T-helper 22 cell (primary cell): Measurements from ENCODE around the gene BCL2L15.

Experiments
- DNase-seq: peaks from one replicate; pipeline ENCODE4 v3.0.0-alpha.2; 2020; ENCODE audit warnings: low read depth

BCL2L15 gene

GRCh38 chr1:113887402-113888175 lies at the start of gene BCL2L15:
Gene BCL2L15 (minus strand): TSS chr1:113887581. CDS start chr1:113887375, 206 bp downstream.
- no peak for DNase-seq

GRCh38 chr1:113937146-113937545 lies 49.8 kb upstream of the BCL2L15 start:
- DNase-seq, result no peak

DNA sequence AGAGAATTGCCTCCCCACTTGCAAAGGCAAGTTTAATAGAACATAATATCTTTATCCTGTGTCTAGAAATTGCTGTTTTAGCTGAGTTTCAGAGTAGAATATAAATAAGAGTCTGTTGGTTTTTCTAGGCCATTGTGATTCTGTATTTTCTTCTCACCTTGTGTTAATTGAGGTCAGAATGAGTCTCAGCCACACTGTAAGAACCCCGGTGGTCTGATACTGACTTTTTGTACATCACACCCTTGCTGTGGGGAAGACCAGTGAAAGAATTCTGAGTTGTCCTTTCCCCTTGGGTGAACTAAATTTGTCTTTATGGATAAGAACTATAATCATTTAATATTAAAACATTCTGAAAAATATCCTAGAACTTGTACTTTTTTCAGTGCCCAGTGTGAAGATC lies 48.6 kb upstream of the BCL2L15 start:
- DNase-seq, result no peak

- DNase-seq, result no peak
These were observed 47.8 kb upstream of the BCL2L15 start for GRCh38 chr1:113935176-113935575.

DNA sequence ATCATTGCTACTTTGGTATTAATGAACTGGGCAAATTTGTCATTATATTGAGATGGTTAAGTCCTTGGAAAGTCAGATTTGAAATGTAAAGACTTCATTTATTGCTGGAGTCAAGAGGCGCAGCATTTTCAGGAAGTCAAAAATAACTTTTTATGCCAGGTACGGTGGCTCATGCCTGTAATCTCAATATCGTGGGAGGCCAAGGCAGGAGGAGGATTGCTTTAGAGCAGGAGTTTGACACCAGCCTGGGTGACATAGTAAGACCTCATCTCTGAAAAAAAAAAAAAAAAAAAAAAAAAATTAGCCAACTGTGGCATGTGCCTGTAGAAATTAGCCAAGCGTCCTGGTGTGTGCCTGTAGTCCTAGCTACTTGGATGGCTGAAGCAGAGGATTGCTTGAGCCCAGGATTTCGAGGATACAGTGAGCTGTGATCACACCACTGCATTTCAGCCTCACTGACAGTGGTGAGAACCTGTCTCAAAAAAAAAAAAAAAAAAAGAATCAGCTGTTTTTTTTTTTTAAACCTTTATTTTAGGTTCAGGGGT lies 47.2 kb upstream of the BCL2L15 start:
- DNase-seq, result no peak

DNA sequence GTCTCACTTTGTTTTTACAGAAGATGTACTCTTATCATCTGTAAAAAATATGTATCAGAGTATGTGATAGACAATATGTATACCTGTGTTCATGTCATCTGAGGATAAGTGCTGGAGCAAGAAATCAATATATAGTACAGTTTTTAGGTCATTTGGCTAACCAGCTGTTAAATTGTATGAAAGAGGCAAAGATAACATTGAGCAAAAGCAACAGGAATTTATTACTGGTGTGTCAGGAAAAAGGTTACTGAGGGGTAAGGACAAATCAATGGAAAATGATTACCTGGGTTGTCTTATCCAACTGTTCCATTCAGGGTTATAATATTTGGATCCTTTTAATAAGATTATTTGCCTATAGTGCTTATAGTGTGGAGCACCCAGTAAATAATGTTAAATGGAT lies 46.6 kb upstream of the BCL2L15 start:
- no peak for DNase-seq

DNA sequence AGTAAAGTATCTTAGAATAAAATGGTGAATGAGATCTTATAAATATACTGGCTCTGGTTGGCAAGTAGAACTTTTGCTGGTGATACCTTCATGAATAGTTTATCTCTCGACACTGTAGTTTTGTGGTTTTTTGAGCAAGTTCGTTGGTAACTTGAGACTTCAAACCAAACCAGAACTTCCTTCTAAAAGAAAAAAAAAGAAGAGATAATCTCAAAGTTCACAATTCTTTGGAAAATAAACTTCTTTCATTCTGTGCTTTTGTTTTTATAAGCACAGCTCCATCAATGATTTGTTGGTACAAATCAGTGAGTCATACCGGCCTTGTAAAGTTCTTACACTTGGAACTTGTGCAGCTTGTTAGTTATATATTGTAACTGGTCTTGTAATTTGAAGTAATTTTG lies 44.1 kb upstream of the BCL2L15 start:
- no peak for DNase-seq

GRCh38 chr1:113930499-113931161 lies 43.2 kb upstream of the BCL2L15 start:
- DNase-seq, result peak; percentile 82

DNA sequence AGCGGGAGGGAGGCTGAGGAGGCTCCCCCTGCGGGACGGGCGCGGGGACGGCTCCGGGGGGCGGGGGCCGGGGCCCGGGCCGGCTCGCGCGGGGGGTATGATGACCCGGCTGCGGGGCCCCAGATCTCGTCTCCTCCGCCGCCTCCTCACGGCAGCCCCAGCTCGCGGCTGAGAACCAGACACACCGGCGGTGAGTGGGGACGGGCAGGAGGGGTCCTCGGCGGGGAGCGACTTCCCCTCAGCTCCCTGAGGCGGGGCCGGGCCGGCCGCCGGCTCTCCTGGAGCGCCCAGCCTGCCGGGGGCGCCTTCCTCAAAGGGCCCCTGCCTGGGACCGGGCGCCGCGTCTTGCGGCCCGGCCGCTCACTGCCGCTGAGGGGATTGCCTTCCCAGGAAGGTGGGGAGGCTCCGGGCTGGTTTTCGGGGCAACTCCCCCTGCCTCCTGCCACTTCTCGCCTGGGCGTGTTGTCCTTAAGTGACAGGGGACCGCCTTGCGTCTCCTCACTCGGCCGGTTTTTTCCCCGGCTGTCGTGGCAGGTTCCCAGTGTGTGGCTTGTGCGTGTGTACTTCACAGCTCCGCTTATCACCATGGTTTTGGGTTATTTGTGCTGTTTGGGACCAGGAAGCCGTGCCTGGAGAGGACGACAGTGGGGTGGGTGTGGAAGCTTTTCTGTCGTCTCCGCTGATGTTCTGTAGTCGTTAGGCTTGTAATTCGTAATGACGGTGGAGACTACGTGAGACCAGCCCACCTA lies 42.5 kb upstream of the BCL2L15 start:
- peak; percentile 74 for DNase-seq

DNA sequence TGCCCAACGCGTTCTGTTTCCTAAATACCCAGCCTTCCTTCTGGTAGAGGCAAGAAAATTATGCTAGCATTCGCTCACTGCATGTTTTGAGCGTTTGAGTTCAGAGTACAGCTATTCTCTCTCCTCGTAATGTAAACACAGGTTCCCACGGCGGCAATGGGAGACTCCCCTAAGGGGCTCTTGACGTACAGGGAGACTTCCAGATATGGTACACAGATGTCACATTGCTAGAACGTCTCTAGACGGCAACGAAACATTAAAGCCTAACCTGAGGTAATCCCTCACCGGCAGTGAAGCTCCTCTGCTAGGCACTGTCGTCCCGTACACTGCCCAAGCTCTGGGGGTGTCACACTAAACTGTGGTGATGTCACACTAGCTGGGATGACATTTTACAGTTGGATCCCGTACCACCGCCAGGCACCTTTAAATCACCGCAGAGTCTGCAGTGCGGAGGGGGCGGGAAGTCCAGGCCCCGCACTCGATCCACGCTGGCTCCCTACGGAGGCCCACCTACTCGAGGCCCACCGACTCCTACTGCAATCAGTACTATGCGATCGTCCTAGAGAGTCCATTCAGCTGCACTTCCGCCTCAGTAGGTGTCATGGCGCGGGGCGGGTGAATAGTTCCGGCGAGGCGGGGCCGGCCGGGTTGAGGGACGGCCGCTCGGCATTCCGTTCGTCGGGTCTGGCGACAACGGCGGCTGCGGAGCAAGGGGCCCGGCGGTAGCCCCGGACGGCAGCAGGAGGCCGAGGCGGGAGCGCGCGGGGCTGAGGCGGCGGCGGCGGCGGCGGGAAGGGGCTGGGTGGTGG lies 41.8 kb upstream of the BCL2L15 start, which contains the start of gene HIPK1:
Gene HIPK1, plus strand, starts transcription at position 384 of the 809 bp plus-strand sequence.
- DNase-seq, result peak; percentile 87

DNA sequence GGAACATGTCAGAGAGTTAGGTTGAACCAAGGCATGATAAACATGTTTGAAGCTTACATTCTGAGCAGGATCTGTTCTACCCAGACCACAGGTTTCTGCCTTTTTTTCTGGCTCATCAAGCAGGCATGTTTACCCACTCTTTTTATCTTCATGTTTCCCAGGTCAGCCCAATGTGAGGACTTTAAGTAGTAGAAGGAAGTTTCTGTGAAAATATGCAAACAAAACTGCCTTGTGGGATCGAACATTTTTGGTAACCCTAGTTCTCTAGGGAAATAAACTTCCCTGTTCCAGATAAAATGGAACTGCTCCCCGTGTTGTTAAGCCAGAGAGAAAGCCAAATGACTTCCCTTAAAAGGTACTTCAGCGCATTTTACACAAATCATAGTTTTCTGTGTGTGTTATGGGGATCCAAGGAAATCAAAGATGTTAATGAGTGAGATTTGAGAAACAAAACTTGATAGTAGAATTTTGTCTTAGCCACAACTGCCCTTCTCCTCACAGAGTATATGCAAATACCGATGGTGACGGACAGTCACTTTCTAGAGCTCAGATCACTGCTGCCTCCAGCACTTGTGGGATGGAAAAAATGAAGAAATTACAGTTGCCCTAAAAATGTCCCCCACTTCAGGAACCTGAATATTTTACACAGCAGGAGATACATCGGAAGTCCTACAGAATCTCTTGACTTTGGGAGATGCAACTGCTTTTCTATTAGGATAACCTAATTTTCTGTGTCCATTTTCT lies 41.0 kb upstream of the BCL2L15 start:
- DNase-seq, result no peak

- DNase-seq, result no peak
These were observed 37.1 kb upstream of the BCL2L15 start for GRCh38 chr1:113924473-113924872.

- DNase-seq, result no peak
These were observed 35.6 kb upstream of the BCL2L15 start for GRCh38 chr1:113922957-113923356.

GRCh38 chr1:113918243-113918642 lies 30.9 kb upstream of the BCL2L15 start:
- no peak for DNase-seq

- DNase-seq, result no peak
These were observed 30.2 kb upstream of the BCL2L15 start for GRCh38 chr1:113917400-113918082.

DNA sequence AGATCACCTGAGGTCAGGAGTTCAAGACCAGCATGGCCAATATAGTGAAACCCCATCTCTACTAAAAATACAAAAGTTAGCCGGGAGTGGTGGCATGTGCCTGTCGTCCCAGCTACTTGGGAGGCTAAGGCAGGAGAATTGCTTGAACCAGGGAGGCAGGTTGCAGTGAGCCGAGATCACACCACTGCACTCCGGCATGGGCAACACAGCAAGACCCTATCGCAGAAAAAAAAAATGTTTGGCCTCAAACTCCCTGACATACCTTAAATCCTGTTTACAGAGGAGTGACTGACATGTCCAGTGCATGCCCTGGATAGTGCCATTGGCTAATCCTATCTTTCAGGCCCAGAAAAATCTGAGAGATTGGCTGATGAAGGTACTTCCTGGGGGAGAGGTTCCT lies 29.6 kb upstream of the BCL2L15 start:
- no peak for DNase-seq

GRCh38 chr1:113913887-113914664 lies 26.7 kb upstream of the BCL2L15 start:
- no peak for DNase-seq

DNA sequence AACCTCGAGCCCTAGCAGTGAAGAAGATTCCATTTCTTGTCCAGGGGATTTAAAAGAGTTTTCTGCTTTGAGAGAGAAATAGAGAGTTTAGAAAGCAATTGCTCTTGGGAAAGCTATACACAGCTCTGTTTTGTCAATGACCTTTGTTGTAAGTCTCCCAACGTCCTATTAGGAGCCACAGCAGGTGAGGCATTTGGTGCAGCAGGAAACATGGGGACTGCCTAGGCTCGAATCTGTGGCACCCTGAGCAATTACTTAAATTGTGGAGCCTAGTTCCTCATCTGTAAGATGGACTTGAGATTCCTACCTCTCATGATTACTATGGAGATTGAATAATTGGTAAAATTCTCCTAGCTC lies 25.9 kb upstream of the BCL2L15 start:
- DNase-seq, result no peak

DNA sequence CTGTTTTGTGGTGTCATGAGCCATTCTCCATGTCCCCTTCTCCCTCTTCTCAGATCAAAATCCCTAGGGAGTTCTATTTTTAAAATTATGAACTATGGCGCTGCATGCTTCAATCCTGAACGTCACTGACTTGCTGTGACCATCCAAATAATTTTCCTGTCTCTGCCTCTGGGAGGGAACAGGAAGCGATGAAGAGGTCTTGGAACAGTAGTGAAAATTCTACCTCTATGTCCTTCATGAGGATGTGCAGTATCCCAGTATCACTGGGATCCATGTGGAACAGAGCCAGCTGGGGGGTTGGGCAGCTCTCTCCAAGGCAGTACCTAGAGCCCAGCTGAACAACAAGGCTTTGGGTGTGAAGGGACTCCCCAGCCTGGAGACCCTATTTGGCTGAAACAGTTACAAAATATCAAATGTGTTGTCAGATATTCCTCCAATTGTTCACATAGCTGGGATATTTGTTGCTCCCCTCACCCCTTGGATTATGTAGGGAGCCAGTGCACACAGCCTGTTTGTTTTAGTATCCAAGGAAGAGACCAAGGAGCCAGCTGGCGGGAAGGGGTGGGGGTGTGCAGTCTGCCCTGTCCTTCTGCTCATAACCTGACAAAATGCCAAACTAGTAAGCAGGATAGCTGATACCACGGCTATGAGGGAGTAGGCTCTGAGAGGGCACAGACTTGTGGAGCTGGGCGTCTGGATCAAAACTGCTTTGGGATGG lies 25.4 kb upstream of the BCL2L15 start:
- no peak for DNase-seq
